OCI-LY7 (cell line): ENCODE results near the gene FN1.

Experiments
- EZH2phosphoT487 ChIP-seq: fragments of 200-600 bp; sonication (generic); IDR thresholded peaks from 2 replicates; pipeline ENCODE4 v1.6.1; 2018; ENCODE audit warnings: low read depth, borderline replicate concordance, mild to moderate bottlenecking, mixed run types, antibody characterized with exemption, low read length, moderate library complexity, mixed read lengths
- TF ChIP-seq, protein P1 (sequence below): fragments of 200-600 bp; sonication (generic); conservative IDR thresholded peaks from 2 replicates; pipeline ENCODE4 v1.5.1; 2014; ENCODE audit warnings: mild to moderate bottlenecking, antibody characterized with exemption, low read length, moderate library complexity, mixed read lengths

DNA sequence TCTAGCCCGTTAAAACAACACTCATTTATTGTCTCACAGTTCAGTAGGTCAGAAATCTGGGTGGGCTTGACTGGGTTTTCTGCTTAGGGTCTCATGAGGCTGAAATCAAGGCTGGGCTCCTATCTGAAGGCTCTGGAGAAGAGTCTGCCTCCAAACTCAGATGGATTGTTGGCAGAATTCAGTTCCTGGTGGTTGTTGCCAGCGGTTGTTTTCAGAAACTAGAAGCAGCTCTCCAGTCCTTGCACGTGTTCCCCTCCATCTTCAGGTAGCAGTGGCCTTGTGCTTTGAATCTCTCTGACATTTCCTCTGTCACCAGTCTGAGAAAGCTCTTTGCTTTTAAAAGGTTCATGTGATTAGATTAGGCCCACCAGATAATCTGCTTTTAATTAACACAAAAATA is 20.1 kb upstream of the FN1 start:
- TF ChIP-seq, protein P1, sequence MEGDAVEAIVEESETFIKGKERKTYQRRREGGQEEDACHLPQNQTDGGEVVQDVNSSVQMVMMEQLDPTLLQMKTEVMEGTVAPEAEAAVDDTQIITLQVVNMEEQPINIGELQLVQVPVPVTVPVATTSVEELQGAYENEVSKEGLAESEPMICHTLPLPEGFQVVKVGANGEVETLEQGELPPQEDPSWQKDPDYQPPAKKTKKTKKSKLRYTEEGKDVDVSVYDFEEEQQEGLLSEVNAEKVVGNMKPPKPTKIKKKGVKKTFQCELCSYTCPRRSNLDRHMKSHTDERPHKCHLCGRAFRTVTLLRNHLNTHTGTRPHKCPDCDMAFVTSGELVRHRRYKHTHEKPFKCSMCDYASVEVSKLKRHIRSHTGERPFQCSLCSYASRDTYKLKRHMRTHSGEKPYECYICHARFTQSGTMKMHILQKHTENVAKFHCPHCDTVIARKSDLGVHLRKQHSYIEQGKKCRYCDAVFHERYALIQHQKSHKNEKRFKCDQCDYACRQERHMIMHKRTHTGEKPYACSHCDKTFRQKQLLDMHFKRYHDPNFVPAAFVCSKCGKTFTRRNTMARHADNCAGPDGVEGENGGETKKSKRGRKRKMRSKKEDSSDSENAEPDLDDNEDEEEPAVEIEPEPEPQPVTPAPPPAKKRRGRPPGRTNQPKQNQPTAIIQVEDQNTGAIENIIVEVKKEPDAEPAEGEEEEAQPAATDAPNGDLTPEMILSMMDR: no peak
- no peak for TF ChIP-seq EZH2phosphoT487
